Neuronal stem cell (in vitro differentiated cells): ENCODE data around the gene MAP4K3.

Source experiments
- DNase-seq: peaks from one replicate; pipeline ENCODE4 v3.0.0-alpha.2; 2013; ENCODE audit warnings: low spot score
- H2AFZ ChIP-seq: one replicate; pipeline ENCODE4 v1.6.1; 2013; ENCODE audit warnings: mild to moderate bottlenecking, low read length, inconsistent platforms
- H2AK5ac ChIP-seq: 2 replicates; pipeline ENCODE4 v1.6.1; 2013; ENCODE audit warnings: low read depth, mild to moderate bottlenecking, inconsistent platforms, low read length, moderate library complexity, mixed read lengths
- H2BK120ac ChIP-seq: 2 replicates; pipeline ENCODE4 v1.6.1; 2013; ENCODE audit warnings: low read depth, mild to moderate bottlenecking, inconsistent platforms, low read length, moderate library complexity, mixed read lengths
- H2BK12ac ChIP-seq: one replicate; pipeline ENCODE4 v1.6.1; 2013; ENCODE audit warnings: low read length, inconsistent platforms
- H2BK15ac ChIP-seq: 2 replicates; pipeline ENCODE4 v1.6.1; 2013; ENCODE audit warnings: mild to moderate bottlenecking, low read length, inconsistent platforms, mixed read lengths
- H2BK5ac ChIP-seq: one replicate; pipeline ENCODE4 v1.6.1; 2013; ENCODE audit warnings: inconsistent platforms, mild to moderate bottlenecking, low read length, moderate library complexity
- H3K14ac ChIP-seq: one replicate; pipeline ENCODE4 v1.6.1; 2013; ENCODE audit warnings: low read length, inconsistent platforms
- H3K18ac ChIP-seq: 2 replicates; pipeline ENCODE4 v1.6.1; 2013; ENCODE audit warnings: low read length, inconsistent platforms
- H3K23ac ChIP-seq: 2 replicates; pipeline ENCODE4 v1.6.1; 2013; ENCODE audit warnings: low read depth, mild to moderate bottlenecking, mixed read lengths, low read length, inconsistent platforms; ENCODE audit not compliant: poor library complexity
- H3K27ac ChIP-seq: replicated peaks from 3 replicates; pipeline ENCODE4 v1.5.1; 2013; ENCODE audit warnings: low read length, inconsistent platforms
- H3K27me3 ChIP-seq, 3 experiments: 2 replicates each; pipeline ENCODE4 v1.6.1; 2013; ENCODE audit warnings: low read length in 3 of 3, mild to moderate bottlenecking in 2 of 3, inconsistent platforms in 1 of 3, low read depth in 1 of 3, mixed read lengths in 1 of 3, moderate library complexity in 1 of 3; ENCODE audit not compliant: control insufficient read depth in 3 of 3, insufficient read depth in 3 of 3
- H3K36me3 ChIP-seq, 2 donors: replicated peaks in 1 of 2; 2 replicates each; pipeline ENCODE4 v1.6.1; 2013; ENCODE audit warnings: low read length in 2 of 2; ENCODE audit not compliant: control insufficient read depth in 2 of 2, insufficient read depth in 2 of 2
- H3K4ac ChIP-seq: 2 replicates; pipeline ENCODE4 v1.6.1; 2013; ENCODE audit warnings: inconsistent platforms, mild to moderate bottlenecking, low read length, moderate library complexity
- H3K4me1 ChIP-seq, 2 donors: 1 replicate in 1 of 2; 2 replicates in 1 of 2; pipeline ENCODE4 v1.6.1; 2013; ENCODE audit warnings: low read length in 2 of 2, low read depth in 1 of 2; ENCODE audit not compliant: control insufficient read depth in 2 of 2, insufficient read depth in 1 of 2
- H3K4me2 ChIP-seq: one replicate; pipeline ENCODE4 v1.6.1; 2013; ENCODE audit warnings: mild to moderate bottlenecking, low read length, inconsistent platforms; ENCODE audit not compliant: insufficient read depth, poor library complexity, severe bottlenecking
- H3K4me3 ChIP-seq, 2 donors: 2 replicates each; pipeline ENCODE4 v1.5.1; 2013; ENCODE audit warnings: low read length in 2 of 2, mild to moderate bottlenecking in 2 of 2, inconsistent platforms in 1 of 2, moderate library complexity in 1 of 2
- H3K79me1 ChIP-seq: one replicate; pipeline ENCODE4 v1.6.1; 2013; ENCODE audit warnings: low read depth, mild to moderate bottlenecking, inconsistent platforms, low read length, moderate library complexity
- H3K9ac ChIP-seq: one replicate; pipeline ENCODE4 v1.6.1; 2013; ENCODE audit warnings: mild to moderate bottlenecking, low read depth, low read length, inconsistent platforms; ENCODE audit not compliant: poor library complexity
- H3K9me3 ChIP-seq, 2 donors: replicated peaks in 1 of 2; 2 replicates each; pipeline versions ENCODE3 to v1.6.1; 2013; ENCODE audit warnings: low read length in 2 of 2, mild to moderate bottlenecking in 2 of 2, inconsistent platforms in 1 of 2, low read depth in 1 of 2, mixed read lengths in 1 of 2, moderate library complexity in 1 of 2; ENCODE audit not compliant: control insufficient read depth in 2 of 2, insufficient read depth in 1 of 2
- H4K8ac ChIP-seq: one replicate; pipeline ENCODE4 v1.6.1; 2013; ENCODE audit warnings: low read depth, mild to moderate bottlenecking, inconsistent platforms, low read length, moderate library complexity
- H4K91ac ChIP-seq: one replicate; pipeline ENCODE4 v1.6.1; 2013; ENCODE audit warnings: low read length, low read depth, mild to moderate bottlenecking, inconsistent platforms; ENCODE audit not compliant: poor library complexity
- WGBS, 2 donors: extraction: QIAGEN DNeasy Blood & Tissue Kit; methylation state at CpG; one replicate each; pipeline ENCODE4 v1.1.7; 2013; ENCODE audit warnings: missing lambda C conversion rate in 2 of 2, mixed read lengths in 1 of 2; ENCODE audit not compliant: insufficient read length in 2 of 2, insufficient replicate concordance in 1 of 2; ENCODE audit errors: extremely low coverage in 2 of 2; 5-methylcytosine and 5-hydroxymethylcytosine counted together

Gene MAP4K3

DNA sequence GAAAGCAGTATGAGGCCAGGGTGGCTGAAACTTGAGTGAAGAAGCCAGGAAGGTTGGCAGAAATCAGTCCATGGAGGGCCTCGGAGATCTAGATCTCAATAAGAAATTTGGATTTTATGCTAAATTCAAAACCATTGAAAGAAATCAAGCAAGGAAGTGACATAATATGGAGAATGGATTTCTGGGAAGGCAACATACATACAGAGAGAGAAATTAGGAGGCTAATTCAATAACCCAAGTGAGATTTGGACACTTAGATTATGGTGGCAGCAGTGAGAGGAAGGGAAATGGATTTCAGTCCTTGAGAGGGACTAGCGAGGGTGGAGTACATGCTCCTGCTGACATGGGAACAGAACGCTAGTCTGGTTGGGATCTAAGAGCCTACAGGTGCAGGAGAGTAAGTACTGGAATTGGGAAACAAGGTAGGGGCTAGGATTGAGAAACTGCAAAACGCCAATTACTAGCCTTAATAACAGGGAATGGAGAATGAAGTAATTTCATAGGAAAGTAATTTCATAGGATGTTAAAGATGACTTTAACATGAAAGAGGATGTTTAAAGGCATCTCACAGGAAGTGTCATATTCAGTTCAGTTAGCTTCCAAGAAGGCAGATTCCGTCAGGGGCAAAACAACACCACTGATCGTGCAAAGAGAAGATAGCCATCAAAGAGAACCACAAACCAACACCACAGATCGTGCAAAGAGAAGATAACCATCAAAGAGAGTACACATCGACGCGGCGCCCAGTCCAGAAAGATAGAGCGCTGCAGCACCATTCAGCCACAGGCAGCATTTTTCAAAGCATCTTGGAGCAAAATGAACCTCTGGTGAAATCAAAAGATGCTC is 220.5 kb downstream of the MAP4K3 start:
- Histone ChIP-seq H2AK5ac (no peak overlapping the region), H2BK5ac (no peak overlapping the region), H3K4me3 (no peak overlapping the region), H3K4ac (no peak overlapping the region), H2BK12ac (no peak overlapping the region), H3K23ac (no peak overlapping the region), H2AFZ (peak overlapping the region; percentile 6), H3K36me3 (no peaks in the 10 kb centered on the region), H3K4me2 (no peak overlapping the region), H3K27ac (no peak overlapping the region), H3K14ac (no peak overlapping the region), H2BK120ac (no peak overlapping the region), H3K27me3 (no peaks in the 10 kb centered on the region), H2BK15ac (no peak overlapping the region), H4K91ac (no peak overlapping the region), H3K9me3 (no peaks in the 10 kb centered on the region), H4K8ac (no peak overlapping the region), H3K9ac (no peak overlapping the region), H3K79me1 (no peaks in the 10 kb centered on the region), H3K4me1 (peaks cover 0 to 2% of the 10 kb centered on the region in 2 donors), H3K18ac (no peak overlapping the region)
- no CpG with 5 or more reads among the region's 12 CpGs for WGBS, 2 donors
- no peak for DNase-seq

DNA sequence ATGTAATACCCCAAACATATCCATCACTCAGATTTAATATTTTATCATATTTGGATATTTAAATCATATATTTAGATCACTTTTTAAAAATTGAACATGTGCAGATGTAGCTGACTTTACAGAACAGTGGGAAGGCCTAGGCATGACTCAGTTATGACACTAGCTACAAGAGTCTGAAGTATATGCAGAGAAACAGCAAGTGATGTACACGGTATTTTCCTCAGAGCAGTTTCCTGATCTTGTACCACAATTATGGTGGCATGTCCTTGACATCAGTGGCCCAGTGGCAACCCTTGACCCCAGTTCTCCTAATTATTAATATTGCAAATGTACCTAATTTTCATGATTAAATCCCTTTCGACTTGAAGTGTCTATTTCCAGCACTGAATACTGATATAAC is 221.5 kb downstream of the MAP4K3 start:
- H3K4ac ChIP-seq: no peak overlapping the region
- no peaks in the 10 kb centered on the region for H3K9me3 ChIP-seq
- no CpG with 5 or more reads among the region's 2 CpGs for WGBS, 2 donors
- no peak overlapping the region for H4K91ac ChIP-seq
- H4K8ac ChIP-seq: no peak overlapping the region
- H2BK15ac ChIP-seq: no peak overlapping the region
- DNase-seq: no peak
- H3K9ac ChIP-seq: no peak overlapping the region
- no peaks in the 10 kb centered on the region for H3K36me3 ChIP-seq
- H3K4me1 ChIP-seq: peaks cover 0 to 2% of the 10 kb centered on the region in 2 donors
- H2BK12ac ChIP-seq: no peak overlapping the region
- H3K79me1 ChIP-seq: no peaks in the 10 kb centered on the region
- no peaks in the 10 kb centered on the region for H3K27me3 ChIP-seq
- no peak overlapping the region for H3K14ac ChIP-seq
- H3K4me2 ChIP-seq: no peak overlapping the region
- H2BK120ac ChIP-seq: no peak overlapping the region
- H2AK5ac ChIP-seq: no peak overlapping the region
- H3K4me3 ChIP-seq: no peak overlapping the region
- no peak overlapping the region for H3K27ac ChIP-seq
- H2BK5ac ChIP-seq: no peak overlapping the region
- no peak overlapping the region for H3K23ac ChIP-seq
- no peak overlapping the region for H2AFZ ChIP-seq
- no peak overlapping the region for H3K18ac ChIP-seq

DNA sequence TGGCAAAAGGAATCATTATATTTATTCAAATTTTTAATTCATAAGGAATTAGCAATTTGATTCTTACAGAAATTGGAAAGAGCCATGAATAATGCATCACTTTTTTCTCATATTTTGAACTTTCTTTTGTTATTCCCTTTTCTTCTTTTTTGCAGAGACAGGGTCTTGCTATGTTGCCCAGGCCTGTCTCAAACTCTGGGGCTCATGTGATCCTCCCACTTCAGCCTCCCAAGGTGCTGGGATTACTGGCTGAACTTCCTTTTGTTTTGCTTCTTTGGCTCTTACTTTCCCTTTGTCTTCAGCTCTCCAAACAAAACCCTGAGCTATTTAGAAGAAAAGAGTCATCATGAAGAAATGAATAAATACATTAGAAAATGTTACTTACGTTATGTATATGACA is 224.1 kb downstream of the MAP4K3 start:
- DNase-seq: no peak
- Histone ChIP-seq H2AFZ (no peak overlapping the region), H4K8ac (no peak overlapping the region), H2BK120ac (no peak overlapping the region), H2BK15ac (no peak overlapping the region), H3K4ac (no peak overlapping the region), H3K27me3 (no peaks in the 10 kb centered on the region), H3K36me3 (no peaks in the 10 kb centered on the region), H3K4me3 (no peak overlapping the region), H3K23ac (no peak overlapping the region), H3K18ac (no peak overlapping the region), H3K9me3 (no peaks in the 10 kb centered on the region), H3K4me1 (no peaks in the 10 kb centered on the region), H3K14ac (no peak overlapping the region), H2BK12ac (no peak overlapping the region), H3K9ac (no peak overlapping the region), H2BK5ac (no peak overlapping the region), H2AK5ac (no peak overlapping the region), H3K4me2 (no peak overlapping the region), H3K79me1 (no peaks in the 10 kb centered on the region), H3K27ac (no peak overlapping the region), H4K91ac (no peak overlapping the region)
- no CpG with 5 or more reads among the region's 1 CpG for WGBS, 2 donors

DNA sequence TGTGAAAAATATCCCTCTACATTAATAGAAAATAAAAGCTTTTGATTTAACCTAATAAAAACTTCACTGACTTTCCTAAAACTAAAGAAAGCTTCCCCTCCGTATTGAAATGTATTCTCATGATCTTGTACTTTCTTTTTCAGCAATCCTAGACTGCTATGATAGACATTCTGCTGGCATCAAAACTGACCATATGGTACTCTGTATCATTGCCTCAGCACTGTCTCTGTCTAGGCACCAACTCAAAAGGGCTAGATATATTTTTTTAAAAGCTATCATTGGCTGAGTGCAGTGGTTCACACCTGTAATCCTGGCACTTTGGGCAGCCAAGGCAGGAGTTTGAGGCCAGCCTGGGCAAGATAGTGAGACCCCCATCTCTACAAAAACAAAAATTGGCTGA is 226.2 kb downstream of the MAP4K3 start:
- Histone ChIP-seq H4K8ac (no peak overlapping the region), H3K9ac (no peak overlapping the region), H3K4me2 (no peak overlapping the region), H2AFZ (no peak overlapping the region), H3K4ac (no peak overlapping the region), H3K4me3 (no peak overlapping the region), H3K27me3 (no peaks in the 10 kb centered on the region), H2BK120ac (no peak overlapping the region), H3K9me3 (no peaks in the 10 kb centered on the region), H3K27ac (no peak overlapping the region), H2AK5ac (no peak overlapping the region), H3K18ac (no peak overlapping the region), H2BK15ac (no peak overlapping the region), H3K36me3 (no peaks in the 10 kb centered on the region), H3K4me1 (no peaks in the 10 kb centered on the region), H2BK12ac (no peak overlapping the region), H2BK5ac (no peak overlapping the region), H3K79me1 (no peaks in the 10 kb centered on the region), H3K23ac (no peak overlapping the region), H3K14ac (no peak overlapping the region), H4K91ac (no peak overlapping the region)
- DNase-seq: no peak
- WGBS, 2 donors: no CpG with 5 or more reads among the region's 1 CpG
